A549 (cell line): ENCODE measurements around the gene VPS13A. TPM values are rescaled to one million over a fixed set of nuclear protein-coding genes. Genes with fewer than 3 reads are reported as not detected.

Experiments used
- ATAC-seq, 2 experiments: fragments of 200-7000 bp in 1 of 2; fragments of >200 bp in 1 of 2; cut with Nextera tagmentation in 1 of 2; cut with Tn5 transposase in 1 of 2; 3 replicates each; pipeline versions ENCODE4 v1.8.0 to v1.9.1; 2018 to 2020; ENCODE audit warnings: mild to moderate bottlenecking in 1 of 2, moderate library complexity in 1 of 2
- CTCF ChIA-PET: fragments of 300-600 bp; sonication (Branson Sonifier 250); formaldehyde crosslinking; extraction: SDS; loops from one replicate; lab custom pipeline; 2021; ENCODE audit warnings: antibody characterized with exemption, inconsistent platforms; lab: Yijun Ruan, JAX
- POLR2A ChIA-PET: fragments of 350-600 bp; formaldehyde crosslinking; extraction: SDS; loops from one replicate; lab custom pipeline; 2021; ENCODE audit warnings: antibody characterized with exemption, inconsistent platforms; lab: Yijun Ruan, JAX
- DNase-seq, 2 experiments: peaks; one replicate each; pipeline versions ENCODE4 v3.0.0 to v3.0.0-alpha.2; 2011 to 2016; ENCODE audit warnings: low read depth in 1 of 2, low spot score in 1 of 2
- FAIRE-seq: peaks from 2 replicates; lab custom pipeline; 2011; peaks lifted over from hg19 to GRCh38; lab: Jason Lieb, UNC
- H3K27ac ChIP-seq, 2 experiments: fragments of >200 bp; sonication (Bioruptor Twin); formaldehyde crosslinking; 3 replicates each; pipeline ENCODE4 v1.5.1; 2016 to 2017
- H3K4me1 ChIP-seq: fragments of >200 bp; sonication (Bioruptor Twin); formaldehyde crosslinking; 3 replicates; pipeline ENCODE4 v1.6.1; 2016
- H3K4me2 ChIP-seq: fragments of >200 bp; sonication (Bioruptor Twin); formaldehyde crosslinking; 3 replicates; pipeline ENCODE4 v1.6.1; 2016
- H3K4me3 ChIP-seq: fragments of >200 bp; sonication (Bioruptor Twin); formaldehyde crosslinking; 3 replicates; pipeline ENCODE4 v1.5.1; 2016
- H3K9me3 ChIP-seq: fragments of >200 bp; sonication (Bioruptor Twin); formaldehyde crosslinking; 3 replicates; pipeline ENCODE4 v1.6.1; 2016
- ATOH8 ChIP-seq: fragments of 250-450 bp; sonication (Bioruptor Pico); IDR thresholded peaks from 2 replicates; pipeline ENCODE4 v1.5.0; 2020; ENCODE audit warnings: low read depth, mild to moderate bottlenecking, moderate library complexity
- CTCF ChIP-seq: fragments of >200 bp; sonication (Bioruptor Twin); formaldehyde crosslinking; IDR thresholded peaks from 3 replicates; pipeline ENCODE4 v1.5.1; 2016
- E2F6 ChIP-seq: IDR thresholded peaks from 2 replicates; pipeline ENCODE4 v1.6.1; 2012; ENCODE audit warnings: low read depth, borderline replicate concordance
- EHMT2 ChIP-seq: fragments of 200-600 bp; sonication (generic); IDR thresholded peaks from 2 replicates; pipeline ENCODE4 v1.6.1; 2016; ENCODE audit warnings: antibody characterized with exemption, low read depth, mild to moderate bottlenecking, moderate library complexity
- GATA3 ChIP-seq: IDR thresholded peaks from 2 replicates; pipeline ENCODE4 v1.6.1; 2012; ENCODE audit warnings: borderline replicate concordance
- HES2 ChIP-seq: fragments of >200 bp; sonication (Bioruptor Twin); formaldehyde crosslinking; IDR thresholded peaks from 2 replicates; pipeline ENCODE4 v1.6.1; 2016
- KDM1A ChIP-seq: fragments of 200-600 bp; sonication (generic); IDR thresholded peaks from 2 replicates; pipeline ENCODE4 v1.6.1; 2016; ENCODE audit warnings: low read depth, mild to moderate bottlenecking
- KDM5A ChIP-seq: fragments of 200-600 bp; sonication (generic); IDR thresholded peaks from 2 replicates; pipeline ENCODE4 v1.6.1; 2016; ENCODE audit warnings: antibody characterized with exemption, mild to moderate bottlenecking
- MAFK ChIP-seq: fragments of 450-650 bp; IDR thresholded peaks from 2 replicates; pipeline ENCODE4 v1.6.1; 2014; ENCODE audit not compliant: partially characterized antibody
- MAX ChIP-seq: IDR thresholded peaks from 2 replicates; pipeline ENCODE4 v1.6.1; 2012
- MYC ChIP-seq: IDR thresholded peaks from 2 replicates; pipeline ENCODE4 v1.6.1; 2012; ENCODE audit warnings: mild to moderate bottlenecking, inconsistent platforms, low read length, improper control_type of control experiment, borderline replicate concordance
- PBX3 ChIP-seq: IDR thresholded peaks from 2 replicates; pipeline ENCODE4 v1.6.1; 2012
- PHF8 ChIP-seq: fragments of 200-600 bp; sonication (generic); IDR thresholded peaks from 2 replicates; pipeline ENCODE4 v1.6.1; 2016; ENCODE audit warnings: low read depth, mild to moderate bottlenecking, antibody characterized with exemption, moderate library complexity, borderline replicate concordance
- POLR2A ChIP-seq: IDR thresholded peaks from 2 replicates; pipeline ENCODE4 v1.6.1; 2012; ENCODE audit warnings: mild to moderate bottlenecking, low read length
- RAD21 ChIP-seq, 2 experiments: fragments of >200 bp in 1 of 2; sonication (Bioruptor Twin) in 1 of 2; formaldehyde crosslinking in 1 of 2; IDR thresholded peaks in 1 of 2; conservative IDR thresholded peaks in 1 of 2; 2 replicates in 1 of 2; 3 replicates in 1 of 2; pipeline ENCODE4 v1.6.1; 2012 to 2018; ENCODE audit warnings: inconsistent platforms in 1 of 2
- REST ChIP-seq: fragments of 200-600 bp; sonication (generic); IDR thresholded peaks from 2 replicates; pipeline ENCODE4 v1.6.1; 2016; ENCODE audit warnings: antibody characterized with exemption, mild to moderate bottlenecking, moderate library complexity
- SMC3 ChIP-seq: fragments of >200 bp; sonication (Bioruptor Twin); formaldehyde crosslinking; IDR thresholded peaks from 3 replicates; pipeline ENCODE4 v1.6.1; 2018; ENCODE audit warnings: inconsistent platforms
- TFCP2L1 ChIP-seq: fragments of 250-450 bp; sonication (Bioruptor Pico); IDR thresholded peaks from 2 replicates; pipeline ENCODE4 v1.5.0; 2021; ENCODE audit warnings: mild to moderate bottlenecking
- ZFP36 ChIP-seq: fragments of 450-650 bp; IDR thresholded peaks from 2 replicates; pipeline ENCODE4 v1.6.1; 2014; ENCODE audit warnings: borderline replicate concordance; ENCODE audit not compliant: partially characterized antibody
- WGBS: methylation state at CpG from one replicate; pipeline ENCODE4 v1.1.6; 2017; ENCODE audit errors: missing lambda C conversion rate; 5-methylcytosine and 5-hydroxymethylcytosine counted together
- polyA minus RNA-seq: library from RNA; depleted of rRNA, polyadenylated mRNA; stranded (reverse); fragments of >200 nt; gene quantifications from 2 replicates; pipeline ENCODE4 v1.2.3, GENCODE V29; 2011; rRNA and poly(A)+ RNA removed
- polyA plus RNA-seq, 4 experiments: library from polyadenylated mRNA; depleted of rRNA in 3 of 4; stranded (reverse); fragments of >200 nt; fragmentation: RNase III in 1 of 4; extraction: RNeasy Plus Mini Kit Qiagen cat#74134 plus additional on column Dnase treatment in 1 of 4; gene quantifications; 2 replicates in 3 of 4; 3 replicates in 1 of 4; pipeline ENCODE4 v1.2.3, GENCODE V29; 2011 to 2017

The VPS13A gene
- polyA plus RNA-seq (2011; rRNA removed) = 42.0 and 66.6 TPM in 2 replicates
- polyA plus RNA-seq (2012; cell fraction: cytosol; rRNA removed) = 3.3 and 3.7 TPM in 2 replicates
- 6.1 and 12.3 TPM in 2 replicates for polyA plus RNA-seq (2012; cell fraction: nucleus; rRNA removed)
- polyA plus RNA-seq (2017; fragmentation: RNase III; extraction: RNeasy Plus Mini Kit Qiagen cat#74134 plus additional on column Dnase treatment) = 12.3 to 13.6 TPM (median 13.1 TPM) in 3 replicates
- polyA minus RNA-seq = 29.1 and 34.9 TPM in 2 replicates

- peak; percentile 84 to 97 for ATAC-seq
- POLR2A ChIA-PET = interaction anchor here (0.7 kb wide), 2 partner anchors 26 to 39 kb away, joined by 3 to 4 read pairs; no protein-coding TSS in a partner anchor
- no peaks in the 10 kb centered on the region for H3K9me3 ChIP-seq
- FAIRE-seq = no peak
- H3K4me1 ChIP-seq = peaks cover 29% of the 10 kb centered on the region
- H3K27ac ChIP-seq = peak within 1 kb of the TSS; percentile 87 to 92
- peak within 1 kb of the TSS; percentile 85 for H3K4me3 ChIP-seq
- H3K4me2 ChIP-seq = peak within 1 kb of the TSS; percentile 92
- no peak for TF ChIP-seq ATOH8 (CRISPR knock-in tag)
- TF ChIP-seq POLR2A = peak; percentile 75
- TF ChIP-seq MYC = no peak
- peak; percentile 19; the same call in 1 of the 3 replicates for TF ChIP-seq CTCF
- TF ChIP-seq HES2 = no peak
- peak; percentile 46; the same call in 1 of the 2 replicates for TF ChIP-seq PHF8
- TF ChIP-seq MAX = peak; percentile 7; the same call in 1 of the 2 replicates
- no peak for TF ChIP-seq SMC3
- TF ChIP-seq TFCP2L1 = no peak
- WGBS = 1% methylated on average over 11 of the region's 89 CpGs
- CTCF ChIA-PET = interaction anchor here (0.6 to 5.0 kb wide), 6 partner anchors 10 to 324 kb away, joined by 3 to 35 read pairs (median 4); no protein-coding TSS in a partner anchor
- DNase-seq = peak; percentile 84 to 94
Observed at GRCh38 chr9:77177143-77177893, at the start of gene VPS13A. Gene VPS13A (plus strand): TSS chr9:77177534. CDS start chr9:77177705, 171 bp downstream.

GRCh38 chr9:77128125-77128789 is 49.1 kb upstream of the VPS13A start:
- no peak overlapping the region for H3K27ac ChIP-seq
- 0% methylated on average over 1 of the region's 1 CpG for WGBS
- ChIA-PET CTCF (no interaction called here), POLR2A (no interaction called here)
- H3K9me3 ChIP-seq = 0 out of 3 replicates have a peak, but pooled peaks cover 2% of the 10 kb centered on the region
- ATAC-seq (no peak), DNase-seq (no peak), FAIRE-seq (no peak)
- no peak overlapping the region for H3K4me2 ChIP-seq
- no peaks in the 10 kb centered on the region for H3K4me1 ChIP-seq
- H3K4me3 ChIP-seq = no peak overlapping the region
- TF ChIP-seq MAFK (no peak), ZFP36 (no peak), PBX3 (no peak), GATA3 (no peak), RAD21 (conservative IDR thresholded peaks at IDR 0.05 in 1 of 2, IDR thresholded peaks at IDR 0.05 in 1 of 2) (no peak), KDM5A (no peak), MAX (no peak), E2F6 (no peak), HES2 (no peak), KDM1A (no peak), EHMT2 (no peak), REST (no peak), POLR2A (no peak; the same call in 1 of the 2 replicates), CTCF (no peak)
